ENCODE measurements around the gene CD7. TPM values are rescaled to one million over a fixed set of nuclear protein-coding genes. Genes with fewer than 3 reads are reported as not detected.

The CD7 gene
- total and polyA plus RNA-seq, 8 donors: 2.0 to 8.6 (median 3.7) TPM; not detected in 3

DNA sequence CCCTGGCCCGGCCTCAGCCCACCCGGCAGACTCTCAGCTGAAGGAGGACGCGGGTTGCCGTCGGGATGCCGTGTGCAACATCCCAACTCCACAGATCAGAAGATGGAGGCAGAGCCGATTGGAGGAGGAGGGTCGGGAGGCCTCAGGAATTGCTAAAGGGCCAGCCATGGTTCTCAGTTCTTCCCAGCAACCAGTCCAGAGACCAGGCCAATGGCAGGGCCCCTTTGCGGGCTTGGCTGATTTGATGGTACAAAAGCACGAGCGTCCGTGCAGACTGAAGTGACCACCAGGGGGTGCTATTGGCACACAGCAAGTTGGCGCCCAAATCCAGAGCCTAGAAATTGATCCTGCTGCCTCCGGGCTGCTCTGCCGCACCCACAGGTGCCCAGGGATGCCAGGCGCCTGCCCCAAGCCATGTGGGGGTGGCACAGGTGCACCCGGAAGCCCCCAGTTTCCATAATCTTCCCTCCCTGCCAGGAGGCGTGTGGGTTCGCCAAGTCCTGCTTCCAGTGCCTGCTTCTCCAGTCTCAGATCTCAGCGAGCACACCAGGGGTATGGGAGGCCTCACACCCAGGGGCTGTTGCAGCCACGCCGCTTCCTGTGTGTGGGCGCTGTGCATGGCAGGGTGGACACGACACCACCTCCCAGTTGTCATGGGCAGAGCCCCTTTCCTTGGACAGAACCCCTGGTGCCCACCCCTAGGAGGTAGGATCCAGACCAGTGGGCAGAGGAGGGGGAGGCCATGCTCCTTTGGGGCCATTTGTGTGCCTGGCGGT, 34.5 kb upstream of the CD7 start:
- peaks cover 0 to 41% (median 0%) of the 10 kb centered on the region in 3 donors for H3K27me3 ChIP-seq
- intact Hi-C loops (cut with DNase I; ENCODE audit: low total_unique reads): loop anchor here (5.0 kb wide), 1 partner anchor 60 kb away; no protein-coding TSS in a partner anchor
- H3K9me3 ChIP-seq: no peaks in the 10 kb centered on the region
- no peak overlapping the region for H3K4me3 ChIP-seq
- H3K4me1 ChIP-seq: peaks cover 6 to 28% (median 22%) of the 10 kb centered on the region in 4 donors
- peak; percentile 91 to 95 for DNase-seq
- no peak overlapping the region for H3K27ac ChIP-seq
- 32 to 42% (median 35%) methylated on average over 20 to 26 of the region's 26 CpGs for WGBS, 5 donors
- H3K36me3 ChIP-seq: no peaks in the 10 kb centered on the region
- TF ChIP-seq EP300 (IDR thresholded peaks at IDR 0.05) (no peak), POLR2AphosphoS5 (IDR thresholded peaks at IDR 0.05) (peak in 1 of 3 donors; percentile 67), CTCF (IDR thresholded peaks at IDR 0.05) (peak in 5 of 7 experiments; percentile 84 to 99 (median 92))

- TF ChIP-seq POLR2AphosphoS5 (IDR thresholded peaks at IDR 0.05): no peak
- TF ChIP-seq EP300 (IDR thresholded peaks at IDR 0.05): no peak
- no peak for TF ChIP-seq POLR2A (IDR thresholded peaks at IDR 0.05)
- no peak for TF ChIP-seq CTCF (IDR thresholded peaks at IDR 0.05)
- 48 to 59% (median 51%) methylated on average over 14 to 21 of the region's 21 CpGs for WGBS, 5 donors
- H3K27me3 ChIP-seq: peaks cover 0 to 38% (median 0%) of the 10 kb centered on the region in 3 donors
- no peaks in the 10 kb centered on the region for H3K9me3 ChIP-seq
- no peak overlapping the region for H3K4me3 ChIP-seq
- peaks cover 6 to 23% (median 16%) of the 10 kb centered on the region in 4 donors for H3K4me1 ChIP-seq
- H3K27ac ChIP-seq: no peak overlapping the region
- peak in 1 of 2 donors; percentile 38 for DNase-seq
- intact Hi-C loops (cut with DNase I; ENCODE audit: low total_unique reads): loop anchor here (5.0 kb wide), 1 partner anchor 61 kb away; no protein-coding TSS in a partner anchor
- H3K36me3 ChIP-seq: no peaks in the 10 kb centered on the region
Observed at GRCh38 chr17:82351254-82351712, 33.9 kb upstream of the CD7 start.

GRCh38 chr17:82350182-82351030, 33.0 kb upstream of the CD7 start:
- peaks cover 0 to 36% (median 0%) of the 10 kb centered on the region in 3 donors for H3K27me3 ChIP-seq
- no peak overlapping the region for H3K27ac ChIP-seq
- H3K9me3 ChIP-seq: no peaks in the 10 kb centered on the region
- H3K4me1 ChIP-seq: peaks cover 4 to 14% (median 9%) of the 10 kb centered on the region in 4 donors
- whole genome bisulfite sequencing, 5 donors: 76 to 87% (median 86%) methylated on average over 21 to 28 of the region's 28 CpGs
- TF ChIP-seq POLR2A (IDR thresholded peaks at IDR 0.05) (no peak), CTCF (IDR thresholded peaks at IDR 0.05) (no peak), EP300 (IDR thresholded peaks at IDR 0.05) (no peak), POLR2AphosphoS5 (IDR thresholded peaks at IDR 0.05) (no peak)
- no peak overlapping the region for H3K4me3 ChIP-seq
- intact Hi-C loops (cut with DNase I; ENCODE audit: low total_unique reads): loop anchor here (5.0 kb wide), 1 partner anchor 62 kb away; no protein-coding TSS in a partner anchor
- no peak for DNase-seq
- no peaks in the 10 kb centered on the region for H3K36me3 ChIP-seq

DNA sequence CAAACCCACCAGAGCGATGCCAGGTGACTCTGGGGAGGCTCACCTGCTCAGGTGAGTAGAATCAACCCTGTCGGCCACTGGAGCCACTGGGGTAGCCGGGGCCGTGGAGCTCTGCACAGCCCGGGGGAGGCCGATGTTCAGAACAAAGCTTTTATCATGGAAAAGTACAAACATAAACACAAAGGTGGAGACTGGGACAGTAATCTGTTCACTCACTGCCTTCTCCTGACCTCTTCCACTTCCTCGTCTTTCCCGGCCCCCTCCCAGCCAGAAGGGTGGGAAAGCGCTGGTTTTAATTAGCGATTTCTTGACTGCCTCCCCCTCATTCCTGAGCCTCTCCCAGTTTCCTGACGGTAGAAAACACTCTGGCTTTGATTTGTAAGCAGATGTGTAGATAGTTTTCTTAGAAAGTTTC, 31.9 kb upstream of the CD7 start:
- Histone ChIP-seq H3K27me3 (peaks cover 0 to 36% (median 0%) of the 10 kb centered on the region in 3 donors), H3K4me1 (peaks cover 0 to 19% (median 12%) of the 10 kb centered on the region in 4 donors), H3K36me3 (no peaks in the 10 kb centered on the region), H3K9me3 (no peaks in the 10 kb centered on the region), H3K27ac (no peak overlapping the region), H3K4me3 (no peak overlapping the region)
- WGBS, 5 donors: 28 to 51% (median 44%) methylated on average over 11 of the region's 11 CpGs
- intact Hi-C loops (cut with DNase I; ENCODE audit: low total_unique reads): no loop called here
- DNase-seq: peak in 1 of 2 donors; percentile 56
- no peak for TF ChIP-seq POLR2AphosphoS5 (IDR thresholded peaks at IDR 0.05)
- TF ChIP-seq POLR2A (IDR thresholded peaks at IDR 0.05): no peak
- TF ChIP-seq CTCF (IDR thresholded peaks at IDR 0.05): no peak
- no peak for TF ChIP-seq EP300 (IDR thresholded peaks at IDR 0.05)

Measured in stomach (tissue), 9 donors.